ENCODE data around the gene CHPT1.

DNA sequence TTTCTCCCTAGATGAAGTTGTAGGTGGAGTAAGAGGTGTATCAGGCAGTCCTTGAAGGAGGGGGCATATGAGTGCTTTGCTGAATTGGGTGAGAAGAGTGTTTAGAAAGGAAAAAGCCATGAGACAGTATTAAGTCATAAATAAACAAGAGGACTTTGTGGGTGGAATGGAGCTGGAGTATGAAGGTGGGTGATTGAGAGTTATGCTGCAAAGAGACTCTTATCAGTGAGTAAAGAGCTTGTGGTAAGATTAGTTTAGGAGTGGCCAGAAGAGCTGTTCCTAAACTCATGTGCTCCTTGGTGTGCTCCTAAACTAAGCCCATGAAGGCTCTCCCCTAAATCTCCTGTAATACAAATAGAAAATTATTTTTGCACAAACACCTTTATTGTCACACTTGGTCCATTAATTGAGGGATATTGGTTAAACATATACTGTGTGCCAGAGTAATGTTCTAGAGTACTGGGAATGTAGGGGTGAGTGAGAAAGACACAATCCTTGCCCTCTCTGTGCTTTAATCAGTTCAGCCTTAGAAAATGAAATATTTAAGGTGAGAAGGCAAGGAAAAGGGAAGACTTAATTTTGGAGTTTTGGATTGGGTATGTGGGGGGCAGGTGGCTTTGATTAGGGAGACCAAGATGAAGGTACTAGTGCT lies 9.8 kb downstream of the CHPT1 start:
- TF ChIP-seq CTCF (IDR thresholded peaks at IDR 0.05), result no peak
- TF ChIP-seq ZFX (IDR thresholded peaks at IDR 0.05; ENCODE audit: borderline replicate concordance), result no peak

Measured in 22Rv1 (cell line).